ENCODE results near the gene PFN3.

DNA sequence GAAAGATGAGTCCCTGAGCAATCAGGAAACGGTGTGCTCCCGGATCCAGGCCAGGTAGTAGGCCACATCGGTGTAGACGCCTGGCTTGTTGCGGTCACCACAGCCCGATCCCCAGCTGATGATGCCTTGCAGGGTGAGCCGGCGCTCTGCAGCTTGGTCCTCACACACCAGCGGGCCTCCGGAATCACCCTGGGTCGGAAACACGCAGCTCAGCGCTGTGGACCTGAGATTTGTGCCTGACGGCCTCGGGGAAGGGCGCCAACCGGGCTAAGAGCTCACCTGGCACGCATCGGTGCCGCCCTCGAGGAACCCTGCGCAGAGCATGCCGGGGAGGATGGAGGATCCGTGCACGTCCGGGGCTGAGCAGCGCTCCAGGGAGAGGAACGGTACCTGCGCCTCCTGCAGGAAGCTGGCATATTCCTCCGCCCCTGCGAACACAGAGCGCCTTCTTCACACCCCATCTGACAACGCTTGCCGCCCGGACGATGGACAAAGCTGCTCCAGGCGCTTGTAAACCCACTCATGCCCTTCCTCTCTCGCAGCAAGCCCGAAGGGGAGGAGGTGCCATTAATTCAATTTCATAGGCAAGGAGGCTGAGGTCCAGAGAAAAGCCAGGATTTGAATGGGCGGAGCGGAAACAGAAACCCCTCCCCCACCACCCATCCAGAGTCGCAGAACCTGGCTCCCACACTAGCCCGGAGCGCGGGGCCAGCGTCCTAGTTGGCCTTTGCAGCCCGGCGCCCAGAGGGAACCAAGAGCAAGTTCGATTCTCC, 2.0 kb upstream of the PFN3 start:
- TF ChIP-seq, protein P1, sequence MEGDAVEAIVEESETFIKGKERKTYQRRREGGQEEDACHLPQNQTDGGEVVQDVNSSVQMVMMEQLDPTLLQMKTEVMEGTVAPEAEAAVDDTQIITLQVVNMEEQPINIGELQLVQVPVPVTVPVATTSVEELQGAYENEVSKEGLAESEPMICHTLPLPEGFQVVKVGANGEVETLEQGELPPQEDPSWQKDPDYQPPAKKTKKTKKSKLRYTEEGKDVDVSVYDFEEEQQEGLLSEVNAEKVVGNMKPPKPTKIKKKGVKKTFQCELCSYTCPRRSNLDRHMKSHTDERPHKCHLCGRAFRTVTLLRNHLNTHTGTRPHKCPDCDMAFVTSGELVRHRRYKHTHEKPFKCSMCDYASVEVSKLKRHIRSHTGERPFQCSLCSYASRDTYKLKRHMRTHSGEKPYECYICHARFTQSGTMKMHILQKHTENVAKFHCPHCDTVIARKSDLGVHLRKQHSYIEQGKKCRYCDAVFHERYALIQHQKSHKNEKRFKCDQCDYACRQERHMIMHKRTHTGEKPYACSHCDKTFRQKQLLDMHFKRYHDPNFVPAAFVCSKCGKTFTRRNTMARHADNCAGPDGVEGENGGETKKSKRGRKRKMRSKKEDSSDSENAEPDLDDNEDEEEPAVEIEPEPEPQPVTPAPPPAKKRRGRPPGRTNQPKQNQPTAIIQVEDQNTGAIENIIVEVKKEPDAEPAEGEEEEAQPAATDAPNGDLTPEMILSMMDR (optimal IDR thresholded peaks at IDR 0.05 in 1 of 3, IDR thresholded peaks at IDR 0.05 in 1 of 3, conservative IDR thresholded peaks at IDR 0.05 in 1 of 3; ENCODE audit: extremely low read depth in 1 of 3, insufficient read depth in 2 of 3, low read length in 3 of 3): peak in 2 of 3 experiments; percentile 74 to 82
- TF ChIP-seq EZH2 (IDR thresholded peaks at IDR 0.05; ENCODE audit: low read length): no peak

Data from keratinocyte (primary cell).